CD4-positive, alpha-beta T cell treated with Interleukin-6 for 4 hours (primary cell): ENCODE results near the gene PLXNA4.

Experiments used
- DNase-seq: peaks from one replicate; pipeline ENCODE4 v3.0.0-alpha.2; 2020; ENCODE audit warnings: mixed read lengths

PLXNA4 gene

GRCh38 chr7:132252793-132253100 lies 323.5 kb downstream of the PLXNA4 start:
- DNase-seq, result no peak

- no peak for DNase-seq
Measured at GRCh38 chr7:132251327-132251659, 325.0 kb downstream of the PLXNA4 start.

GRCh38 chr7:132250480-132251326 lies 325.6 kb downstream of the PLXNA4 start:
- DNase-seq, result no peak

GRCh38 chr7:132249256-132249971 lies 326.9 kb downstream of the PLXNA4 start:
- DNase-seq, result no peak

- DNase-seq, result no peak
Measured at GRCh38 chr7:132248841-132249240, 327.4 kb downstream of the PLXNA4 start.

GRCh38 chr7:132247995-132248618 lies 328.2 kb downstream of the PLXNA4 start:
- DNase-seq, result no peak

GRCh38 chr7:132246591-132246990 lies 329.7 kb downstream of the PLXNA4 start:
- DNase-seq, result no peak

- DNase-seq, result no peak
Measured at GRCh38 chr7:132245539-132245938, 330.7 kb downstream of the PLXNA4 start.

GRCh38 chr7:132244903-132245480 lies 331.3 kb downstream of the PLXNA4 start:
- DNase-seq, result no peak

- no peak for DNase-seq
Measured at GRCh38 chr7:132243463-132243862, 332.8 kb downstream of the PLXNA4 start.

GRCh38 chr7:132243051-132243450 lies 333.2 kb downstream of the PLXNA4 start:
- no peak for DNase-seq

GRCh38 chr7:132242192-132242812 lies 334.0 kb downstream of the PLXNA4 start:
- no peak for DNase-seq

- DNase-seq, result no peak
Measured at GRCh38 chr7:132240821-132241422, 335.3 kb downstream of the PLXNA4 start.

GRCh38 chr7:132240262-132240661 lies 336.0 kb downstream of the PLXNA4 start:
- no peak for DNase-seq

GRCh38 chr7:132239422-132239994 lies 336.8 kb downstream of the PLXNA4 start:
- no peak for DNase-seq

- DNase-seq, result no peak
Measured at GRCh38 chr7:132234711-132235110, 341.6 kb downstream of the PLXNA4 start.

GRCh38 chr7:132232406-132232805 lies 343.9 kb downstream of the PLXNA4 start:
- DNase-seq, result no peak

GRCh38 chr7:132230462-132230861 lies 345.8 kb downstream of the PLXNA4 start:
- no peak for DNase-seq

- no peak for DNase-seq
Measured at GRCh38 chr7:132228240-132228639, 348.0 kb downstream of the PLXNA4 start.

GRCh38 chr7:132226957-132227290 lies 349.3 kb downstream of the PLXNA4 start:
- DNase-seq, result no peak

GRCh38 chr7:132226046-132226956 lies 350.0 kb downstream of the PLXNA4 start:
- no peak for DNase-seq
